NCI-H774 (cell line): ENCODE results near the gene CD4.

Experiments
- DNase-seq: peaks from one replicate; lab custom pipeline; 2025; lab: John Stamatoyannopoulos, UW

Gene CD4

DNA sequence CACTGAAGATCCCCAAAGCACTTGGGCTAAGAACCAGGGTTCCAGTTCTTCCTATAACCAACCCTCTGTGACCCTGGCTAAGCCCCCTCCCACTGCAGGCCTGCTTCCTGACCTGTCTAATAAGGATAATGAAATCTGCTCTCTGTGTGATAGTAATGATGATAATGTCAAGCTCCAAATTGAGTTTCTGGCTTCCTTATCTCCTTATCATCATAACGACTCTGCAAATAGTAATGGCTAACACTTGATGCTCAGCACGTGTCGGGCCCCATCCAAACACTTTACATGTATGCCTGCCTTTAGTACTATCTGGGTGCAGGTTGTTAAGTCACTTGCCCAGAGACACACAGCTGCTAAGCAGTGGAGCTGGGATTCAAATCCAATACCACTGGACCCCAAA is 27.3 kb downstream of the CD4 start:
- no peak for DNase-seq

DNA sequence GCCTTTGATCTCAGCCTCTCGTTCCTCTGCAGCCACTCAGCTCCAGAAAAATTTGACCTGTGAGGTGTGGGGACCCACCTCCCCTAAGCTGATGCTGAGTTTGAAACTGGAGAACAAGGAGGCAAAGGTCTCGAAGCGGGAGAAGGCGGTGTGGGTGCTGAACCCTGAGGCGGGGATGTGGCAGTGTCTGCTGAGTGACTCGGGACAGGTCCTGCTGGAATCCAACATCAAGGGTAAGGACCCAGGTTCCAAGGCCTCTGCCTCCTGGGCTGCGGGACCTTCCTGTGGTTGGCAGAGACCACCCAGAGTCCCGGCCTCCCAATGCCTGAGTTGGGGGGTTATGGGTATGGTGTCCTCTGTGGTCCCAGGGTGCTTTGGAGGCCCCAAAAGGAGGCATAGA is 27.8 kb downstream of the CD4 start:
- no peak for DNase-seq

DNA sequence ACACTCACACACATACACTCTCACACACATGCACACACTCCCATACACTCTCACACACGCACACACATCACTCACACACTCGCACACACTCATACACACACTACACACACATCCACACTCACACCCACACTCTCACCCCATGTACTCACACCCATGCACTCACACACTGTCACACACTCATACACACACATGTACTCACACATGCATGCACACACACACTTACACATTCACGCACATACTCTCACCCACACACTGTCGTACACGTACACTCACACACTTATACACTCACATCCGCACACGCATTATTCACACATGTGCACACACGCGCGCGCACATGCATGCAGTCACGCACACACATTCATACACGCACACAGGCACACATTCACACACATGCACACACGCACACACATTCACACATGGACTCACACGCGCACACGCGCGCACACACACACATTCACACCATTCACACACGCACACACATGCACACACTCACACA is 28.4 kb downstream of the CD4 start:
- no peak for DNase-seq

DNA sequence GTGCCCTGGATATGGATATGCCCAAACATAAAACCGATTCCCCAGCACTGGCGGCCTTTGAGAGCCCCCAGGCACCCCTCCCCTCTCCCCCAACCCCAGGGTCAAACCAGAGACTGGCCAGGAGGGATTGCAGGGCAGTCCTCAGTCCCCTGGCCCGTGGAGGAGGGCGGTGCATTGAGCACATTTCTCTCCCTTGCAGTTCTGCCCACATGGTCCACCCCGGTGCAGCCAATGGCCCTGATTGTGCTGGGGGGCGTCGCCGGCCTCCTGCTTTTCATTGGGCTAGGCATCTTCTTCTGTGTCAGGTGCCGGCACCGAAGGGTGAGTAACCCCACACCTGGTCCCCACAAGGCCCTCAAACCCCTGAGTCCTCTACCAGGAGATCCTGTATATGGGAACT is 28.9 kb downstream of the CD4 start:
- no peak for DNase-seq

DNA sequence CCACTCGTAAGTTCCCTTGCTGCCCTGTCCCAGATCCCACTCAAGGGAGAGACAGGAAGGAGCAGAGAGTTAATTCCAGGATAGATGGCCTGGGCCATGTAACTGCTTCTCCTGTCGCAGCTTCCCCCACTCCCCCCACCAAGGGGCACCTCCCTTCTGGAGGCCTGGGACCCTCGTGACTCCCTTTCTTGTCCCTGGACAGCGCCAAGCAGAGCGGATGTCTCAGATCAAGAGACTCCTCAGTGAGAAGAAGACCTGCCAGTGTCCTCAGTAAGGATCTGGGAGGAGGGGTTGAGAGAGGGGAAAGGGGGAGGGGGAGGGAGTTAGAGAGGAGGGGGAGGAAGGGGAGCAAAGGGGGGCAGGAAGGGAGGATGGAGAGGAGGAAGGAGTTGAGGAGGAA is 29.3 kb downstream of the CD4 start:
- no peak for DNase-seq

DNA sequence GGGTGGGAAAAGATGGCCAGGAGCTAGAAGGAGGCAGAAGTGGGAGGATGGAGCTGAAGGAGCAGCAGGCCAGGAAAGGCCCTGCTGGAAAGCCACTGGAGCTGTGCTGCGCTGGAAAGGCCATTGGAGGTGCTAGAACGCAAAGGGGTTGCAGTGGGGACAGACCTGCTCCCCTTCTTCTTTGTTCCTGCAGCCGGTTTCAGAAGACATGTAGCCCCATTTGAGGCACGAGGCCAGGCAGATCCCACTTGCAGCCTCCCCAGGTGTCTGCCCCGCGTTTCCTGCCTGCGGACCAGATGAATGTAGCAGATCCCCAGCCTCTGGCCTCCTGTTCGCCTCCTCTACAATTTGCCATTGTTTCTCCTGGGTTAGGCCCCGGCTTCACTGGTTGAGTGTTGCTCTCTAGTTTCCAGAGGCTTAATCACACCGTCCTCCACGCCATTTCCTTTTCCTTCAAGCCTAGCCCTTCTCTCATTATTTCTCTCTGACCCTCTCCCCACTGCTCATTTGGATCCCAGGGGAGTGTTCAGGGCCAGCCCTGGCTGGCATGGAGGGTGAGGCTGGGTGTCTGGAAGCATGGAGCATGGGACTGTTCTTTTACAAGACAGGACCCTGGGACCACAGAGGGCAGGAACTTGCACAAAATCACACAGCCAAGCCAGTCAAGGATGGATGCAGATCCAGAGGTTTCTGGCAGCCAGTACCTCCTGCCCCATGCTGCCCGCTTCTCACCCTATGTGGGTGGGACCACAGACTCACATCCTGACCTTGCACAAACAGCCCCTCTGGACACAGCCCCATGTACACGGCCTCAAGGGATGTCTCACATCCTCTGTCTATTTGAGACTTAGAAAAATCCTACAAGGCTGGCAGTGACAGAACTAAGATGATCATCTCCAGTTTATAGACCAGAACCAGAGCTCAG is 30.0 kb downstream of the CD4 start:
- no peak for DNase-seq

DNA sequence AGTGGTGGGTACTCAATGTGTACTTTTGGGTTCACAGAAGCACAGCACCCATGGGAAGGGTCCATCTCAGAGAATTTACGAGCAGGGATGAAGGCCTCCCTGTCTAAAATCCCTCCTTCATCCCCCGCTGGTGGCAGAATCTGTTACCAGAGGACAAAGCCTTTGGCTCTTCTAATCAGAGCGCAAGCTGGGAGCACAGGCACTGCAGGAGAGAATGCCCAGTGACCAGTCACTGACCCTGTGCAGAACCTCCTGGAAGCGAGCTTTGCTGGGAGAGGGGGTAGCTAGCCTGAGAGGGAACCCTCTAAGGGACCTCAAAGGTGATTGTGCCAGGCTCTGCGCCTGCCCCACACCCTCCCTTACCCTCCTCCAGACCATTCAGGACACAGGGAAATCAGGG is 30.8 kb downstream of the CD4 start:
- no peak for DNase-seq

DNA sequence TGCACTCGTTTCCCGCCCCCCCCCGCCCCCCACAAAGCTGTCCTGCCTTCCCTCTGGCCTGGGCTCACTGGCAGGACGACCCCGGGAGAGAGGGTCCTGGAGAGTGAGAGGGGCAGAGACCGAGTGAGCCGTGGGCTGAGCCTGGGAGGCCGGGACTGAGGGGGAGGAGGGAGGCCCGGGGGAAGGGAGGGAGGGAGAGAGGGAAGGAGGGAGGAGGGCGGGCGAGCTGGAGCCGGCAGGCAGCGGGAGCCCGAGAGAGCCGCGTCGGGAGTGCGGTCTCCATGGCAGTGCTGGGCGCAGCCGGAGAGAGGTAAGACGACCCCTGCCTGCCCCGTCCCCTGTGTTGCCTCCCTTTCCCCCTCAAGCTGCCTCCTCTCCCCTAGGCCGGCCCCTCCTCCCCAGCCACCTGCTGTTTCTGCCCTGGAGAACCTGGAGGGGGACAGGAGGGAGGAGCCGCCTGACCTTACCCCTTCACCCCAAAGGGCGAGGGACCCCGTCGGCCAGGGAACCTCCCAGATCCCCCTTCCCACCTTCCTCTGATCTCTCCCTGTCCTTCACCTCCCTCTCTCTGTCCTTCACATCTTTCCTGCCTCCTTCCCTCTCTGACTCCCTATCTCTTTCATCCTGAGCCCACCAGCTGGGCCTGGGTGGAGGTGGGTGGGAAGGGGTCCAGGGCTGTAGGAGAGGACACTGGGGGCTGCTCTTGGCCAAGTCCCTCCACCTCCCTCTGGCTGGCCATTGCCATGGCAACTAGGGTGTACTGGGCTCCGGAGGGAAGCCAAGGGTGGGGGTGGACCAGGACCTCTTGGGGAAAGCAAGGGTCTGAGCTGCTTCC is 32.5 kb downstream of the CD4 start, which contains the start of gene GPR162:
Gene GPR162, plus strand, starts transcription at position 231 of the 835 bp plus-strand sequence. CDS start 2,078 bp downstream, outside the sequence.
- DNase-seq = peak; percentile 56

DNA sequence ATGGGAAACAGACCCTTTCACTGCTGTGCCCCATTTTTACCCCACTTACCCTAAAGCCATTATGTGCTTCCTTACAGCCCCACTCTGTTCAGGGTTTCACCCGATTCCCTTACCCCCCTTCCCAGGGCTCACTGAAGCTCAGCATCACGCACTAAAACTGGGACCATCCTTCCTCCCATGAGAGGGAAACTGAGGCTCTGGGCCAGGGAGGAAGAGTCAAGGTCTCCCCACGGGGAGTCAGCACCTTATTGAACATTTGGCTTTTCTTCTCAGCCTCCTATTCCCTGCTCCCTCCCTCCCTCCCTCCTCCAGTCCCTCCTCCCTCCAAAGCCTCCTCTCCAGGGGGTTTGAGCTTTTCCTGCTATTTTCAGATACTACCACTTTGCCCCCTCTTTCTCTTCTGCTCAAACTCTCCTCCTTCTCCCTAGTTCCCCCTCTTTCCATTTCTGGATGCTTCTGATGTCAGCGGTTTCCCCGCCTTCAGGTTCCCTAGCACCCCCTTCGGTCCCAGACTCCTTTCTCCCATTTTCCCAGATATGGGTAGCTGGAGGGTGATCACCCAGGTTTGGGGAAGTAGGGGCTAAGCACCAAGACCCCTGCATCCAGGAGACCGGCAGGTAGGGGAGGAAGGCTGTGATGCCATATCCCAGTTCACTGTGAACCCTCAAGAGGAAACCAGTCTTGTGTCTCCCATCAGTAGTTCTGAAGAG is 33.3 kb downstream of the CD4 start:
- no peak for DNase-seq

DNA sequence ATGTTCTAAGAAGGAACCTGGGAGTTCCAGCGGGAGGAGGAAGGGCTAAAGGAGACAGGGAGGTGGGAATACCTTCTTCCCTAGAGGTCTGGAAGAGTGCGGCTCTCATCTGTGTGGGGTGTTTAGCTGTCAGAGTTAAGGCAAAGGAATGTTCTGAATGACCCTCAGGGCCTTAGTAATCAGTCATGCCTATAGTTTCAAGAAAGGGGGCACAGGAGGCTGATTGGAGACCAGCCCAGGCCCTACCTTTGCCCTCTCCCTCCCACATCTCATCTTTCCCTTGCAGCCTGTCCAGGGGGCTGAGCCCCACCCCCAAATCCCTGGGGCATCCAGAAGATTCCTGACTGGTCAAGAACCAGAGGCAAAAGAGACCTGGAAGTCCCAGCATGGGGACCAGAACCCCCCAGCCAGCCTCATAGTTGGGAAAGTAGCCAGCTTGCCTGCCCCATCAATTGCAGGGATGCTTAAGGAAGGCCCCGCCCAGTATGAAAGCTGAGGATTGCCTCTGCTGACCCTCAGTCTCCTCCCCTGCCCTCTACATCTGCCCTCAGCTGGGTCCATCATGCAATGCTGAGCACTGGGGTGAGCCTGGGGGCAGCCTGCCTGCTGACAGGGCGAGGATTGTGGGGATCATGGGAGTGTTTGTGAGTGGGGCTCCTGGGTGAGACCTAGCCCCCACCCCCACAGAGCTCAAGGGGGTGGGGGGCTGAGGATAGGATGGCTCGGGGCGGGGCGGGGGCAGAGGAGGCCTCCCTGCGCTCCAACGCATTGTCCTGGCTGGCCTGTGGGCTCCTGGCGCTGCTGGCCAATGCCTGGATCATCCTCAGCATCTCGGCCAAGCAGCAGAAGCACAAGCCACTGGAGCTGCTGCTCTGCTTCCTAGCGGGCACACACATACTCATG is 34.1 kb downstream of the CD4 start:
- DNase-seq = no peak

DNA sequence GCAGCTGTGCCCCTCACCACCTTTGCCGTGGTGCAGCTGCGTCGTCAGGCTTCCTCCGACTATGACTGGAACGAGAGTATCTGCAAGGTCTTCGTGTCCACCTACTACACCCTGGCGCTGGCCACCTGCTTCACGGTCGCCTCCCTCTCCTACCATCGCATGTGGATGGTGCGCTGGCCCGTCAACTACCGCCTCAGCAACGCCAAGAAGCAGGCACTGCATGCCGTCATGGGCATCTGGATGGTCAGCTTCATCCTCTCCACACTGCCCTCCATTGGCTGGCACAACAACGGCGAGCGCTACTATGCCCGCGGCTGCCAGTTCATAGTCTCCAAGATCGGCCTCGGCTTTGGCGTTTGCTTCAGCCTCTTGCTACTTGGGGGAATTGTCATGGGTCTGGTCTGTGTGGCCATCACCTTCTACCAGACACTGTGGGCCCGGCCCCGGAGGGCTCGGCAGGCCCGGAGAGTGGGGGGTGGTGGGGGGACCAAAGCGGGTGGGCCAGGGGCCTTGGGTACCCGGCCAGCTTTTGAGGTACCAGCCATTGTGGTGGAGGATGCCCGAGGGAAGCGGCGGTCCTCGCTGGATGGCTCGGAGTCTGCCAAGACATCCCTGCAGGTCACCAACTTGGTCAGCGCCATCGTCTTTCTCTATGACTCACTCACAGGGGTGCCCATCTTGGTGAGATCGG is 34.9 kb downstream of the CD4 start:
- DNase-seq = no peak

DNA sequence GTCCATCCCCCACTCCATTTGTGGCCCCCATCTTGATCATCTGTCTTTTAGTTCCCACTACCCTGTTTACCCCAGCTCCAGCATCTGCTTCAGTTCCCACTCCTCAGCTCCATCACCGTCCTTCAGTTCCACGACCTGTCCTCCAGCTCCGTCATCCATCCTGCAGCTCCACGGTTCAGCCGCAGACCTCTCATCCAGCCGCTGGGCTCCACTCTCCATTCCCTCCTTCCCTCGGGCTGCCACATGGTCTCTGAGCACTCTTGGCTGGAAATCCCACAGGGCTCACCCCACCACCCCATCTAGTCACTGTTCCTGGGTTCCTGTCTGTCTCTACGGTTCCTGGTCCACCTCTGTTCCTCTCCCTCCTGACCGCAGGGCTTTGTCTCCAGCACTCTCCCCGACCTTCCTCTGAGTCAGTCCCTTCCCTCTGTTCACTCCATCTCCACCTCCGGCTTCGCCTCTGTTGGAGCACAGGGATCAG is 35.6 kb downstream of the CD4 start:
- DNase-seq = no peak

DNA sequence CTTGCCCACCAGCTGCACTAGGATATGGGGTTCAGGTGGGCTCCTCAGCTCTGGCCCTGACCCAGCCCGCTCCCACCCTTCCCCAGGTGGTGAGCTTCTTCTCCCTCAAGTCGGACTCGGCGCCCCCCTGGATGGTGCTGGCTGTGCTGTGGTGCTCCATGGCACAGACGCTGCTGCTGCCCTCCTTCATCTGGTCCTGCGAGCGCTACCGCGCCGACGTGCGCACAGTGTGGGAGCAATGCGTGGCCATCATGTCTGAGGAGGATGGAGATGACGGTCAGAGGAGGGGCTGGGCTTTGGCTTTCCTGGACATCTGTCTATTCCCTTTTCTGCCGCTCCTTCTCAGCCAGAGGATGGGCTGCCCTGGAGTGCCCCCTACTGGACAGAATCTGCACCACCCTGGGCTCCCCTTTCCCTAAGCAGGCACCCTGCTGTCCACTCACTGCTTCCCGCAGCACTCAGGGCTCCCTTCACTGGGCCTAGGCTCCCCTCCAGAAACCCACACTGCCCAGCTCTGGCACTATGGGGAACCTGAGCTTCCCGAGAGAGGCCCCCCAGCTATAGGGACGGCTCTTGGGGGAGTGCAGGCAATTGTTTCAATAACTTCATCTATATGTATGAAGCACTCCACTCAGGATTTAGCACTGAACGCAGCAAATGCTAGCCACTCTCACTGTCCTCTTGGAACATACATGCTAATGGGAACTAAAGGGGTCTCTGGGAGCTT is 36.2 kb downstream of the CD4 start:
- DNase-seq = peak; percentile 65

DNA sequence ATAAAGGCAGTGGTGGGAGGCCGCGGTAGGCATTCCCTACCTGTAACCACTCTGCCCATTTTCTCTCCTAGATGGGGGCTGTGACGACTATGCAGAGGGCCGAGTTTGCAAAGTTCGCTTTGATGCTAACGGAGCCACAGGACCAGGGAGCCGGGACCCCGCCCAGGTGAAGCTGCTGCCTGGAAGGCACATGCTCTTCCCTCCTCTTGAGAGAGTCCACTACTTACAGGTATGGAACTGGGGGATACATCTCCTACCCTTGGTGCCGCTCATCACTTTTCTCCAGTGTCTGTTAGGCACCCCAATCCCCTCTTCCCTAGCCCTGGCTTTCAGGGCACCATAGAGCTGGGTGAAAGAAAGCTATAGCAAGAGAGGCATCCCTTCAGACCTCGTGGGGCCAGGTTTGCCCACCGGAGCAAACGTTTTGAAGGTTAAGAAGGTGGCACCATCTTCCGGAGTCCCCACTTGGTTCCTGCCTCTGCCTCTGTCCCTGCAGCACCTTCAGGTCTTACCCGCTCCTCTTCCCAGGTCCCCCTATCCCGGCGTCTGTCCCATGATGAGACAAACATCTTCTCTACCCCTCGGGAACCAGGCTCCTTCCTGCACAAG is 36.9 kb downstream of the CD4 start:
- DNase-seq = no peak

DNA sequence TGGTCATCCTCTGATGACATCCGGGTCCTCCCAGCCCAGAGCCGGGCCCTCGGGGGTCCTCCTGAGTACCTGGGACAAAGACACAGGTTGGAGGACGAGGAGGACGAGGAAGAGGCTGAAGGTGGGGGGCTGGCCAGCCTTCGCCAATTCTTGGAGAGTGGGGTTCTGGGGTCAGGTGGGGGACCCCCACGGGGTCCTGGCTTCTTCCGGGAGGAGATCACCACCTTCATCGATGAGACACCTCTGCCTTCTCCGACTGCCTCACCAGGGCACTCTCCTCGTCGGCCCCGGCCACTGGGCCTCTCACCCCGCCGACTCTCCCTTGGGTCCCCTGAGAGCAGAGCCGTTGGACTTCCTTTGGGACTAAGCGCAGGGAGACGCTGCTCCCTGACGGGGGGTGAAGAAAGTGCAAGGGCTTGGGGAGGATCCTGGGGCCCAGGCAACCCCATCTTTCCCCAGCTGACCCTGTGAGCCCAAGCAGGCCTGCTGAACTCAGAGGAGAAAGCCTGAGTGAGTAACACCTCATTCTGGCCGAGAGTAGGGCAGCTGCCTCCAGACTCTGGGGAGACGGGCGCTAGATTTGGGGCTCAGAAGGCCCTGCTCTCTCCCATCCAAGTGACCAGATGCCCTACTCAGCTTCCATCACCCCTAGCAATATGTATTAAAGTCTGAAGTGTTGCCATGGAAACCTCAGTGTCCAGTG is 37.6 kb downstream of the CD4 start:
- no peak for DNase-seq

DNA sequence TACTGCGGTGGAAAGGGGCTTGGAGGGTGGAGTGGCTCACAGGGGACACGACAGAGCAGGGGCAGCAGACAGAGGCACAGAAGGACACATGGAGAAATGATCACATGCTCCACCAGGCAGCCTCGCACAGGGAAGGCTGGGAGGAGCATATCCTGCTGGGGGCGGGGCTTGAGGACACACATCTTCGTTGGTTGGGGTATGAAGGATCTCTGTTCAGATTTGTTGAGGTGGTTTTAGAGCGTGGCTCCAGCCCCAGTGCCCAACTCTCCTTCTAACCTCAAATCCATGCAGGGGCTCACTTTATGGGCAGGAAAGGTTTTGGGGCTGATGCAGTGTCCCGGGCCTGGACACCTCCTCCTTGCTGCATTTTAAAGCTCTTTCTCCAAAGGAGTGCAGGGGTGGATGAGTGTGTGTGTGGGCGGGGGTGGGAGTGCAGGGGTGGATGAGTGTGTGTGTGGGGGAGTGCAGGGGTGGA is 38.1 kb downstream of the CD4 start:
- DNase-seq = peak; percentile 78

DNA sequence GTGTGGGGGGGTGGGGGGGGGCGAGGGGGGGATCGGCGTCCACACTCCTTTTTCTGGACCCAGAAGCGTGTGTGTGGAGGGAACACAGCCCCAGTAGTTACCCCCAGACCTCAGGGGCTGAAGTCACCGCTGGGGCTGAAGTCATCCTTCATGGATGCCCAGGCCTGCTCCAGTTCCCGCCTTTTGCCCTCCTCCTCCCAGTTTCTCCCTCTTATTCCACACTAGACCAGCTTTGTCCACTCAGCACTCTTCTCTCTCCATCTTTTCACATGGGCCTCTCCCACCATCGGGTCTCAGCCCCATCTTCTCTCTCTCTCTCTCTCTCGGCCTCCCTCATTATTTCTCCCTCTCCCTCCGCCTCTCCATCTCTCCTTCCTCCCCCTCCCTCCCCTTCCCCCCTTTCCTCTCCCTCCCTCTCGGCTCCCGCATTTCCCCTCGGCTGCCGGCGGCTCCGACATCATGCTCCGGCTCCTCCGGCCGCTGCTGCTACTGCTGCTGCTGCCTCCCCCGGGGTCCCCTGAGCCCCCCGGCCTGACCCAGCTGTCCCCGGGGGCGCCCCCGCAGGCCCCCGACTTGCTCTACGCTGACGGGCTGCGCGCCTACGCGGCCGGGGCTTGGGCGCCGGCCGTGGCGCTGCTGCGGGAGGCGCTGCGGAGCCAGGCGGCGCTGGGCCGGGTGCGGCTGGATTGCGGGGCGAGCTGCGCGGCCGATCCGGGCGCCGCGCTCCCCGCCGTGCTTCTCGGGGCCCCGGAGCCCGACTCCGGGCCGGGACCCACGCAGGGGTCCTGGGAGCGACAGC is 38.9 kb downstream of the CD4 start, which contains the start of gene P3H3:
Gene P3H3, plus strand, starts transcription at position 426 of the 799 bp plus-strand sequence. Its CDS starts 34 bp downstream, at position 460.
- DNase-seq = no peak
